Heart left ventricle (tissue), 13 donors: ENCODE measurements around the gene BICRA.

ENCODE experiments used
- POLR2A ChIP-seq, 2 donors: fragments of 450-650 bp; IDR thresholded peaks; one replicate each; pipeline ENCODE4 v1.6.1; 2017; ENCODE audit warnings: antibody characterized with exemption in 2 of 2, mild to moderate bottlenecking in 2 of 2, moderate library complexity in 2 of 2
- TF ChIP-seq, protein P1 (sequence below), 12 donors: fragments of 200-600 bp; sonication (generic) in 4 of 12; IDR thresholded peaks; one replicate each; pipeline versions ENCODE4 v1.5.0 to v1.8.0; 2018 to 2022; ENCODE audit warnings: antibody characterized with exemption in 12 of 12, mild to moderate bottlenecking in 5 of 12
- donor health status: ischemic (EF 13 %, LVEDD 7.1; RV severe dilation, severe dysfunction).
- donor health status: DM: no; HTN: yes; CAD: no.
- donor health status: DM: no; HTN: no; CAD: no.
- donor health status: ischemic (EF 25% LVEDD 6.9; RV normal size, moderate dysfunction).
- donor health status: ischemic (EF 25% LVEDD 5.7; RV mildly dilated, moderate dysfunction).
- donor health status: ischemic (EF 35%, LVEDD 5.7; RV mildly dilated, moderate dysfunction).
- donor health status: nonischemic (EF 11% LVEDD 7.7; RV severe dilation, severe dysfunction).
- donor health status: DM: yes; HTN: yes; CAD: no.
- donor health status: PGD.
- donor health status: ischemic (EF 29% LVEDD 5.4; RV normal size, mild dysfunction).
- donor health status: nonischemic (EF 23%, LVEDD 6.1; RV moderate dilation, normal function).

DNA sequence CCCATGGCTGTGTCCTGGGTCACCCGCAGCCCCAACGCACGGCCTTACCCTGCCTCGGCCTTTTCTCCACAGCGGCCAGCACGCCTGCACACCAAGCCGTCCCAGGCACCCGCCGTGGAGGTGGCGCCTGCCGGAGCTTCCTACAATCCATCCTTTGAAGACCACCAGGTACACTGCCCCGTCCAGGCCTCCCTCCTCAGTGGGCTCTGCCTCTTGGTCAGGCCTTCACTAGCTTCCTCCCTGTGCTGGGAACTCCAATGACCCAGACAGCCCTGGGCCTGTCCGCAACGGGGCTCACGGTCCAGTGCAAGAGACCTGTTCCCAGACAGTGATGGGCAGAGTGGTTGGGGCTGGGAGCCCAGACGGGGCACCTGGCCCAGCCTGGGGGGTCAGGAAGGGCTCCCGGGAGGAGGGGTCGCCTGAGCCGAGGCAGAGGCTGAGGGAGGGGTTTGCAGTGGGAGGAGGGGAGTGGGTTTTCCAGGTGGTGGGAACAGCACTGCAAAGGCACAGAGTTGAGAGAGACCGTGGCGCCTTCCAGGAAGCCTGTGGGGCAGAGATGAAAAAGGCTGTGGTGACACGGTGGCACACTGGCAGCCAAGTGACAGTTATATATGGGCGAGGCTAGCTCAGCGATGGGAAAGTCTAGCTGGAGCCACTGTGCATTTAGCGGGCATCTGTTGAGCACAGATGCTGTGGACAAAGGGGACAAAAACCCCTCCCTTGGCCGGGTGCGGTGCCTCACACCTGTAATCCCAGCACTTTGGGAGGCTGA is 143.7 kb downstream of the BICRA start:
- no peak for TF ChIP-seq POLR2A (IDR thresholded peaks at IDR 0.05)
- TF ChIP-seq, protein P1, sequence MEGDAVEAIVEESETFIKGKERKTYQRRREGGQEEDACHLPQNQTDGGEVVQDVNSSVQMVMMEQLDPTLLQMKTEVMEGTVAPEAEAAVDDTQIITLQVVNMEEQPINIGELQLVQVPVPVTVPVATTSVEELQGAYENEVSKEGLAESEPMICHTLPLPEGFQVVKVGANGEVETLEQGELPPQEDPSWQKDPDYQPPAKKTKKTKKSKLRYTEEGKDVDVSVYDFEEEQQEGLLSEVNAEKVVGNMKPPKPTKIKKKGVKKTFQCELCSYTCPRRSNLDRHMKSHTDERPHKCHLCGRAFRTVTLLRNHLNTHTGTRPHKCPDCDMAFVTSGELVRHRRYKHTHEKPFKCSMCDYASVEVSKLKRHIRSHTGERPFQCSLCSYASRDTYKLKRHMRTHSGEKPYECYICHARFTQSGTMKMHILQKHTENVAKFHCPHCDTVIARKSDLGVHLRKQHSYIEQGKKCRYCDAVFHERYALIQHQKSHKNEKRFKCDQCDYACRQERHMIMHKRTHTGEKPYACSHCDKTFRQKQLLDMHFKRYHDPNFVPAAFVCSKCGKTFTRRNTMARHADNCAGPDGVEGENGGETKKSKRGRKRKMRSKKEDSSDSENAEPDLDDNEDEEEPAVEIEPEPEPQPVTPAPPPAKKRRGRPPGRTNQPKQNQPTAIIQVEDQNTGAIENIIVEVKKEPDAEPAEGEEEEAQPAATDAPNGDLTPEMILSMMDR (IDR thresholded peaks at IDR 0.05): no peak
